HL-60 (cell line): ENCODE data around the gene GPAM.

Experiments used
- GABPA ChIP-seq: IDR thresholded peaks from 2 replicates; pipeline ENCODE4 v1.6.1; 2012; ENCODE audit warnings: low read depth
- POLR2AphosphoS5 ChIP-seq: IDR thresholded peaks from 2 replicates; pipeline ENCODE4 v1.6.1; 2012; ENCODE audit warnings: low read depth
- TF ChIP-seq, protein P1 (sequence below): IDR thresholded peaks from one replicate; pipeline ENCODE4 v1.5.1; 2011; ENCODE audit warnings: low read length, control low read depth, inconsistent platforms; ENCODE audit not compliant: insufficient read depth
- TF ChIP-seq, protein P2 (sequence below): IDR thresholded peaks from 2 replicates; pipeline ENCODE4 v1.6.1; 2012; ENCODE audit warnings: low read depth; ENCODE audit not compliant: insufficient replicate concordance

DNA sequence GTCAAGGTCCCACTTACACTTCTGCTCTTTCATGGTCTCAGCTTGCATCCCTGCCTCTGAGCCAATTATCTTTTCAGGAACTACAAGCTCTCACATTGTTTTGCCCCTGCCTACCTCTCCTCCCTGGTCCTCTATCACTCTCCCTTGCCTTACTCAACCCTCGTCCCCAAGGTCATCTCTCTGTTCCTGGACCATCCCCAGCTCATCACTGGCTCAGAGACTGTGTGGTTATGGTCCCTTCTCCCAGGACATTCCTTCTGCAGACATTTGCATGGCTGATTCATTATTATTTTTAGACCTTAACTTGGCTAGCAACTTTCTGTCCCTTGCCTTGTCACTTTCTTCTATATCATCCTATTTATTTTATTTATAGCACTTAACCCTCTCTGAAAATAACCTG, 17.8 kb upstream of the GPAM start:
- TF ChIP-seq GABPA (no peak), POLR2AphosphoS5 (no peak)
- TF ChIP-seq, protein P1, sequence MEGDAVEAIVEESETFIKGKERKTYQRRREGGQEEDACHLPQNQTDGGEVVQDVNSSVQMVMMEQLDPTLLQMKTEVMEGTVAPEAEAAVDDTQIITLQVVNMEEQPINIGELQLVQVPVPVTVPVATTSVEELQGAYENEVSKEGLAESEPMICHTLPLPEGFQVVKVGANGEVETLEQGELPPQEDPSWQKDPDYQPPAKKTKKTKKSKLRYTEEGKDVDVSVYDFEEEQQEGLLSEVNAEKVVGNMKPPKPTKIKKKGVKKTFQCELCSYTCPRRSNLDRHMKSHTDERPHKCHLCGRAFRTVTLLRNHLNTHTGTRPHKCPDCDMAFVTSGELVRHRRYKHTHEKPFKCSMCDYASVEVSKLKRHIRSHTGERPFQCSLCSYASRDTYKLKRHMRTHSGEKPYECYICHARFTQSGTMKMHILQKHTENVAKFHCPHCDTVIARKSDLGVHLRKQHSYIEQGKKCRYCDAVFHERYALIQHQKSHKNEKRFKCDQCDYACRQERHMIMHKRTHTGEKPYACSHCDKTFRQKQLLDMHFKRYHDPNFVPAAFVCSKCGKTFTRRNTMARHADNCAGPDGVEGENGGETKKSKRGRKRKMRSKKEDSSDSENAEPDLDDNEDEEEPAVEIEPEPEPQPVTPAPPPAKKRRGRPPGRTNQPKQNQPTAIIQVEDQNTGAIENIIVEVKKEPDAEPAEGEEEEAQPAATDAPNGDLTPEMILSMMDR = no peak
- TF ChIP-seq, protein P2, sequence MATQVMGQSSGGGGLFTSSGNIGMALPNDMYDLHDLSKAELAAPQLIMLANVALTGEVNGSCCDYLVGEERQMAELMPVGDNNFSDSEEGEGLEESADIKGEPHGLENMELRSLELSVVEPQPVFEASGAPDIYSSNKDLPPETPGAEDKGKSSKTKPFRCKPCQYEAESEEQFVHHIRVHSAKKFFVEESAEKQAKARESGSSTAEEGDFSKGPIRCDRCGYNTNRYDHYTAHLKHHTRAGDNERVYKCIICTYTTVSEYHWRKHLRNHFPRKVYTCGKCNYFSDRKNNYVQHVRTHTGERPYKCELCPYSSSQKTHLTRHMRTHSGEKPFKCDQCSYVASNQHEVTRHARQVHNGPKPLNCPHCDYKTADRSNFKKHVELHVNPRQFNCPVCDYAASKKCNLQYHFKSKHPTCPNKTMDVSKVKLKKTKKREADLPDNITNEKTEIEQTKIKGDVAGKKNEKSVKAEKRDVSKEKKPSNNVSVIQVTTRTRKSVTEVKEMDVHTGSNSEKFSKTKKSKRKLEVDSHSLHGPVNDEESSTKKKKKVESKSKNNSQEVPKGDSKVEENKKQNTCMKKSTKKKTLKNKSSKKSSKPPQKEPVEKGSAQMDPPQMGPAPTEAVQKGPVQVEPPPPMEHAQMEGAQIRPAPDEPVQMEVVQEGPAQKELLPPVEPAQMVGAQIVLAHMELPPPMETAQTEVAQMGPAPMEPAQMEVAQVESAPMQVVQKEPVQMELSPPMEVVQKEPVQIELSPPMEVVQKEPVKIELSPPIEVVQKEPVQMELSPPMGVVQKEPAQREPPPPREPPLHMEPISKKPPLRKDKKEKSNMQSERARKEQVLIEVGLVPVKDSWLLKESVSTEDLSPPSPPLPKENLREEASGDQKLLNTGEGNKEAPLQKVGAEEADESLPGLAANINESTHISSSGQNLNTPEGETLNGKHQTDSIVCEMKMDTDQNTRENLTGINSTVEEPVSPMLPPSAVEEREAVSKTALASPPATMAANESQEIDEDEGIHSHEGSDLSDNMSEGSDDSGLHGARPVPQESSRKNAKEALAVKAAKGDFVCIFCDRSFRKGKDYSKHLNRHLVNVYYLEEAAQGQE = no peak
